Nephron (organoid): Measurements from ENCODE around the gene NSG2.

Experiments used
- H3K27ac Mint-ChIP-seq, 3 experiments: 2 replicates each; pipeline ENCODE4 v1.8.0; 2020; ENCODE audit warnings: mixed read lengths in 3 of 3, mild to moderate bottlenecking in 2 of 3, moderate library complexity in 1 of 3
- H3K27me3 Mint-ChIP-seq: 2 replicates; pipeline ENCODE4 v1.8.0; 2021; ENCODE audit warnings: low read depth, mild to moderate bottlenecking, moderate library complexity, mixed read lengths
- H3K36me3 Mint-ChIP-seq: 2 replicates; pipeline ENCODE4 v1.8.0; 2020; ENCODE audit warnings: low read depth, mixed read lengths
- H3K4me1 Mint-ChIP-seq: 2 replicates; pipeline ENCODE4 v1.8.0; 2020; ENCODE audit warnings: mixed read lengths
- H3K4me3 Mint-ChIP-seq, 3 experiments: 2 replicates each; pipeline ENCODE4 v1.8.0; 2020; ENCODE audit warnings: mild to moderate bottlenecking in 3 of 3, mixed read lengths in 3 of 3, moderate library complexity in 2 of 3
- H3K9me3 Mint-ChIP-seq: 2 replicates; pipeline ENCODE4 v1.8.0; 2020; ENCODE audit warnings: mixed read lengths
- TF ChIP-seq, protein P1 (sequence below), 3 experiments: fragments of 200-600 bp; sonication (generic); IDR thresholded peaks; one replicate each; pipeline ENCODE4 v1.5.0; 2021; ENCODE audit warnings: antibody characterized with exemption in 3 of 3; ENCODE audit not compliant: unreplicated experiment in 3 of 3

NSG2 gene

DNA sequence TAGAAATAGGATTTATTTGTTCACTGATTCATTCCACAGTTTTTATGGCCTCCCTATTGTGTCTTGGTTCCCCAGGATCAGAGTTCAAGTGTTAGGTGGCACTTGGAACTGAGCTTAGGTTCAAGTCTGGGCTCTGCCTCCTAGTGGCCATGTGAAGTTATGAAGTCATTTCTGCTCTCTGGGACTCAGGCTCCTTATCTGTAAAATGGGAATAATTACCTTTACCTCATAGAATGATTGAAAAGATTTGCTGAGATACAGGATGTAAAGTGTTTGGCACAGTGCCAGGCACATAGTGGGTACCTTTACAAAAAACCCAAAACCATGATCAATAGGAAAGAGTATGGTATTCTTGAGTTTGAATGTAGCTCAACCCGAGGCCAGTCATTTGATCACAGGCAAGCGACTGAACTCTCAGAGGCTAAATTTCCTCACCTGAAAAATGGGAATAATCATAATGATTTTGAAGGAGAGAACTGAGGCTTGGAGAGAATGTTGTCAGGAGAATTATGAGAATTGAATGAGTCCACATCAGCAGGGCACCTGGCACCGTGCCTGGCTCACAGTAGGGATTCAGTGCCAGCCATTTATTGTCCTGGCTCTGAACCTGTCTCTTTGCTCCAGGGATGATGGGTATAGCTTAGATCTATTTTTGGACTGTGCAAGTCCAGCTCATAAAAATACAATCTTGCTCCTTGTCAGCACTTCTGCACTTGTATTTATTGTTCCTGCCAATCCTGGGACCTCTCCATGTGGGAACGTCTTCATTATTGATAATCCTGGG is 10.8 kb downstream of the NSG2 start:
- Mint-ChIP-seq H3K27ac (no peak overlapping the region), H3K4me1 (no peaks in the 10 kb centered on the region), H3K36me3 (no peaks in the 10 kb centered on the region), H3K4me3 (no peak overlapping the region), H3K27me3 (peaks cover 34% of the 10 kb centered on the region), H3K9me3 (no peaks in the 10 kb centered on the region)
- TF ChIP-seq, protein P1, sequence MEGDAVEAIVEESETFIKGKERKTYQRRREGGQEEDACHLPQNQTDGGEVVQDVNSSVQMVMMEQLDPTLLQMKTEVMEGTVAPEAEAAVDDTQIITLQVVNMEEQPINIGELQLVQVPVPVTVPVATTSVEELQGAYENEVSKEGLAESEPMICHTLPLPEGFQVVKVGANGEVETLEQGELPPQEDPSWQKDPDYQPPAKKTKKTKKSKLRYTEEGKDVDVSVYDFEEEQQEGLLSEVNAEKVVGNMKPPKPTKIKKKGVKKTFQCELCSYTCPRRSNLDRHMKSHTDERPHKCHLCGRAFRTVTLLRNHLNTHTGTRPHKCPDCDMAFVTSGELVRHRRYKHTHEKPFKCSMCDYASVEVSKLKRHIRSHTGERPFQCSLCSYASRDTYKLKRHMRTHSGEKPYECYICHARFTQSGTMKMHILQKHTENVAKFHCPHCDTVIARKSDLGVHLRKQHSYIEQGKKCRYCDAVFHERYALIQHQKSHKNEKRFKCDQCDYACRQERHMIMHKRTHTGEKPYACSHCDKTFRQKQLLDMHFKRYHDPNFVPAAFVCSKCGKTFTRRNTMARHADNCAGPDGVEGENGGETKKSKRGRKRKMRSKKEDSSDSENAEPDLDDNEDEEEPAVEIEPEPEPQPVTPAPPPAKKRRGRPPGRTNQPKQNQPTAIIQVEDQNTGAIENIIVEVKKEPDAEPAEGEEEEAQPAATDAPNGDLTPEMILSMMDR (IDR thresholded peaks at IDR 0.05; ENCODE audit: unreplicated experiment in 3 of 3) = no peak

DNA sequence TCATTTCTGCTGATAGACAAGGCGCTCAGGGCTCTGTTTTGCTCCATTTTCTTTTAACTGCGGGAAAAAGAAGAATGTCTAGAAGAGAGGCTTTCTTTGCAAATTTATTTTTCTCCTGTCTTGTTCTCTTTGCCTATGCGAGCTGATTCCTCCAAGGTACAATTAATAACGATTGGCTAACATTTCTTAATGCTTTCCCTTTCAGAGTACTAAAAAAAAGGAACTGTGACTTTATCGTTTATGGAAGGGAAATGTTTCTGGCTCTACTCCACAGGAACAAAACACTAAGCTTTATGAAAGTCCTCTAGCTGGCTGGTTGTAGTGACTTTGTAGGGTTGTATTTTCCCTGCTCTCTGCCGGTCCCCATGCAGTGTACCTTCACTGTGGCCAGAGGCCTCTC is 11.7 kb downstream of the NSG2 start:
- H3K36me3 Mint-ChIP-seq = no peaks in the 10 kb centered on the region
- no peak overlapping the region for H3K4me3 Mint-ChIP-seq
- H3K4me1 Mint-ChIP-seq = no peaks in the 10 kb centered on the region
- peaks cover 34% of the 10 kb centered on the region for H3K27me3 Mint-ChIP-seq
- TF ChIP-seq, protein P1 (IDR thresholded peaks at IDR 0.05; ENCODE audit: unreplicated experiment in 3 of 3) = no peak
- no peaks in the 10 kb centered on the region for H3K9me3 Mint-ChIP-seq
- H3K27ac Mint-ChIP-seq = no peak overlapping the region

DNA sequence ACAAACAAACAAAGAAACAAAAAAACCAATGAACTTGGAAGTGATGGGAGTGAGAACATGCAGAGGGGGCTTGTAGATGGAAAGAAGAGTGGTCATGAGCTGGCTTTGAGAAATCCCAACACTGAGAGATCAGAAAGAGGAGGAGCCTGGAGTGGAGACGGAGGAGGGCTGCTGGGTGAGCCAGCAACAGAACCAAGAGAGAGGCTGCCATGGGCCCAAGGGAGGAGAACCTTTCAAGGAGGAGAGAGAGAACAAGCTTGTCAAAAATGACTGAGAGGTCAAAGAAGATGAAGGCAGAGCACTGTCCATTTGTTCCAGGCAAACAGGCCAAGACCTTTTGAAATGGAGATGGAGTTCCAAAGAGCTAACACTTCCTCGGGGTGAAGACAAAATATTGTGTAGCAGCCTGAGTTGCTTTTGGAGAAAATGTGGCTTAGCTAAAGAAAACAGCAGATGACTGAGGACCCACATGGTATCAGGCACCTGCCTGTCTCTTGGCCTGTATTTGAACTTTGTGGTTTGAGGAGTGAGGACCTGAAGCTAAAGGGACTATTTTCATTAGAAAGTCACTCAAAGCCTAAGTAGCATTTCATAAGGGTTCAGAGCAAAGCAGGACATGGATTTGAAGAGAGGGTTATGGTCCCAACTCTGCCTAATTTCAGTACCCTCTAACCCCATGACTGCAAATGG is 13.1 kb downstream of the NSG2 start:
- no peaks in the 10 kb centered on the region for H3K9me3 Mint-ChIP-seq
- H3K4me1 Mint-ChIP-seq = no peaks in the 10 kb centered on the region

DNA sequence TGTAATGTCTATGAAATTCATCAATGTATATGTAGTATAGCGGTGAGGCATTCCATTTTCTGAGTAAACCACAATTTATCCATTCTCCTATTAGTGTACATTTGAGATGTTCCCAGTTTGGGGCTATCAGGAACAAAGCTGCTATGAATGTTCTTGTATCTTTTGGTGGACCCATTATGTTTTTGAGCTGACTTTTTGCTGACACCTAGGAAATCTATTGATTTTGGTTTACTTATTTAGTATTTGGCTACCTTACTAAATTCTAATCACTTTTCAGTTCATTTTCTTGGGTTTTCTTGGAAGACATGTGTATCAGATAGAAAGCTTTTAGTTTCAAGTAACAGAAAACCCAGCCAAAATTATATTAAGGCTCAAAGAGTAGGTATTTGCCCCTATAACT is 13.7 kb downstream of the NSG2 start:
- TF ChIP-seq, protein P1 (IDR thresholded peaks at IDR 0.05; ENCODE audit: unreplicated experiment in 3 of 3) = no peak
- no peaks in the 10 kb centered on the region for H3K9me3 Mint-ChIP-seq
- H3K27me3 Mint-ChIP-seq = peaks cover 41% of the 10 kb centered on the region
- H3K36me3 Mint-ChIP-seq = no peaks in the 10 kb centered on the region
- no peak overlapping the region for H3K4me3 Mint-ChIP-seq
- no peaks in the 10 kb centered on the region for H3K4me1 Mint-ChIP-seq
- H3K27ac Mint-ChIP-seq = no peak overlapping the region

More for the DNA sequence above, 13.1 kb downstream of the NSG2 start:
- no peak overlapping the region for H3K4me3 Mint-ChIP-seq
- H3K27ac Mint-ChIP-seq = no peak overlapping the region
- TF ChIP-seq, protein P1 (IDR thresholded peaks at IDR 0.05; ENCODE audit: unreplicated experiment in 3 of 3) = no peak
- peaks cover 37% of the 10 kb centered on the region for H3K27me3 Mint-ChIP-seq
- H3K36me3 Mint-ChIP-seq = no peaks in the 10 kb centered on the region

DNA sequence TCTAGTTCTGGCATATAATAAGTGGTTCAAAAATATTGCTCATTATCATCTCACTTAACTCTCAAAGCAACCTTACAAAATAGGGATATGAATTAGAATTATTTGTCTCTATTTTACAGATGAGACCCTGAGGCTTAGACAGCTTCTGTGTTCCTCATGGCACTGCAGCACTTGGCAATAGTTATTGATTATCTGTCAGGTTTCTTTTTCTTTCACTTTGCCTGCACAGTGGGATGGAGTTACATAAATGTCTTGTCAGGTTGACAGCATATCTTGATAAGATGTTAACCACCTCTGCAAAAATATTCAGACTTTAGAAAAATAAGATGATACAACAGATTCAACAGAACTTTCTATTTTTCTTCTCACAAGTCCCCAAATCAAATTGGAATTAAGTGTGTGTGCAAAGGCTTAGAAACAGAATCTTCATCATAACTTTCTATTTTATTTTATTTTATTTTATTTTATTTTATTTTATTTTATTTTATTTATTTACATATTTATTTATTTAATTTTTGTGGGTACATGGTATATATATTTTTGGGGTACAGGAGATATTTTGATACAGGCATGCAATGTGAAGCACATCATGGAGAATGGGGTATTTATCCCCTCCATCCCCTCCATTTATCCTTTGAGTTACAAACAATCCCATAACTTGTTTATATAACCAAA is 17.7 kb downstream of the NSG2 start:
- no peak overlapping the region for H3K27ac Mint-ChIP-seq
- TF ChIP-seq, protein P1 (IDR thresholded peaks at IDR 0.05; ENCODE audit: unreplicated experiment in 3 of 3) = no peak
- no peaks in the 10 kb centered on the region for H3K4me1 Mint-ChIP-seq
- H3K9me3 Mint-ChIP-seq = no peaks in the 10 kb centered on the region
- no peaks in the 10 kb centered on the region for H3K36me3 Mint-ChIP-seq
- peaks cover 32% of the 10 kb centered on the region for H3K27me3 Mint-ChIP-seq
- no peak overlapping the region for H3K4me3 Mint-ChIP-seq
